GM18873 (cell line): Measurements from ENCODE around the gene MYH4.

ENCODE experiments used
- ATAC-seq: cut with Tn5 transposase; IDR thresholded peaks from one replicate; pipeline ENCODE4 v1.9.1; 2021; ENCODE audit warnings: mild to moderate bottlenecking, moderate library complexity, moderate number of reproducible peaks; ENCODE audit not compliant: unreplicated experiment, low FRiP score

Gene MYH4

DNA sequence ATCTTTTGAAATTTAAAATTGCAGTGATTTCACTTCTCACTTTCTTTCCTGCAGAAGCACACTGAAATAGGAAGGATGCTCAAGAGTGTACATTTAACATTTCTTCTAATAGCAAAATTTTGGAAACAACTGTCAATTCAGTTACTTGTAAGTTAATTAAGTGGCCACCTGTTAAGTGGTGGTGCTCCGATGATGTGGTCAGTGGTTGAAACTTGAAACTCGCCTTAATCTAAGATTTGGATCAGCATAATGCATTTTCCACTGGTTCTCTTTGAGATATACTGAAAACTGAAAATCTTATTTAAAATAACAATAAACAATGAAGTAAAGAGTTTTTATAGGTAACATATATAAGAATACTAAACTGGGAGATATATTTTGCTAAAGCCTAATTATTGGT is 40.6 kb downstream of the MYH4 start:
- no peak for ATAC-seq

DNA sequence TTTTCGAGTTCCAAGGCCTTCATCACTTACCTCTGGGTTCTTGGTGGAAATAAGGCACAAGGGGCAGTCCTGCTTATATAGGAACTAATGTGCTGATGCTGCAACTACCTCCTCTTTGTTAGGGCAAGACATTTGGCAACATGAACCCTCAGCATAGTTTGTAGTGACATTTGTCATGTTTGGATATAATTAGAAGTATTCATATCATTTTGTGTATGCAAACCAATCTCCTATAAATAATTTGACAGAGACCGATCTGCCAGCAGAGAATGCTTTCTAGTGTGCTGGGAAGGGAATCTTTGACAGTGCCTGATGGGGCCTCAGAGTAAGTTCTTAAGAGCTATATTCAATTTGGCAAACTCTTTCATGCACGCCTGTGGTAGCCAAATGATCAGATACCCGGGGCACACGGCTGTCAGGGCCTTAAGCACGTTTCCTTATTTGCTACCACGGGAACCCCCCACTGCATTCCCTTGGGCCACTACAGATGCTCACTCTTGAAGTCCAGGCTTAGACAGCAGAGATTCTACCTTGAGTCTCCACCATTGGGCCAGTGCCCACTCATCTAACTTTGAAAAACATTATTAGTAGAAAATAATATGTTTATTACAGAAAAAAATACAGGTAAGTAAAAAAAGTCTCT is 47.3 kb downstream of the MYH4 start, which contains the start of gene MYH8:
TSS of gene MYH8 (minus strand) at position 51 of the 643 bp plus-strand sequence. CDS start 1,723 bp downstream, outside the sequence.
- no peak for ATAC-seq

DNA sequence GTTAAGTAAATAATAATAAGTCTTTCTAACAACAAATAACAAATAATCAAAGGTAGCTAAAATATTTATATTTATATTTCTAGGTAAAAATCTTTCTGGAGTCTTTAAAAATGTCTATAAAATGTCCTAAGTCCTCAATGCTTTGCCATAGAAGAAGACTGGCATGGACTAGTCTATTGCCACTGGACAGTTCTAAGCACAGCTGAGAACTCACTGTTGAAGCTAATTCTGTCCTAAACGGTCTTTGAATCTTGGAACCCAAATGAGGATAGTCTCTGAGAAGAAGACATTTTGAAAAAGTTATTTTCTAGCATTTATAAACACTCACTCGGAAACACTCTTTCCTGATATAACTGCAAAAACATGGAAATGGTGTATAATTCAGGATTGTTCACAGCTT is 48.1 kb downstream of the MYH4 start:
- ATAC-seq, result no peak

DNA sequence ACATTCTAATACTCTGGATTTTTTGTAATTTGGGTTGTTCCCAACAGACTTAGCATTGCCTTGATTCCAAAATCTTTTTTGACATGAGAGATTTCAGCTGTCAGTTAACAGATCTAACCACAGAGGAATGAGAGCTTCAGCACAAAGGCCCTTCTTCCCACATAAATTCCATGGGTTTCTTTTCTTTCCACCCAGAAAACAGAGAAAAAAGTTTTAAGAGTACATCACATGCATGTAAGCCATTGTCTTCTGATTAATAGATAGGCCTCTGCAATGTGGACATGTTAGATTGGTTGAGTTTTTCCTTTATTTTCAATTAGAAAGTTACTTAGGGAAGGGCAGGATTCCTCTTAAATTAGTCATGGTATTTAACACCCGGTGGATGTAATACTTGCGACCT is 48.5 kb downstream of the MYH4 start:
- ATAC-seq, result no peak

DNA sequence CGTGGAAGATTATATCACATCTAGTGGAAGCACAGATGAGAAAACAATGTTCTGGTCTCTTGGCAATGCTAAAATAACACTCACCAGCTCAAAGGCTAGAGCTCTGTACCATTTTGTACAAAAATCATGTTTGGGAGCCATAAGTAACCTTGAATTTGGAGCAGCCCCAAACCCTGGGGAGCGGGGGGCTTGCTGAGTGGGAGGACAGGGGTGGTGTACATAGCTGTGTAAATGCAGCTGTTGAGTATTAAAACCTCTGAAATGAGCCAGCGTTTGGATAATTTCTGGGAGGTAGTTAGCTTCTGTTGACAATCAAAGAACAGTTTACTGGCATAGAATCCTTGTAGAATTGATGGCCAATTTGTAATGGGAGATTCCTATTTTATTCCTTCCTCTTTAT is 51.9 kb downstream of the MYH4 start:
- no peak for ATAC-seq

DNA sequence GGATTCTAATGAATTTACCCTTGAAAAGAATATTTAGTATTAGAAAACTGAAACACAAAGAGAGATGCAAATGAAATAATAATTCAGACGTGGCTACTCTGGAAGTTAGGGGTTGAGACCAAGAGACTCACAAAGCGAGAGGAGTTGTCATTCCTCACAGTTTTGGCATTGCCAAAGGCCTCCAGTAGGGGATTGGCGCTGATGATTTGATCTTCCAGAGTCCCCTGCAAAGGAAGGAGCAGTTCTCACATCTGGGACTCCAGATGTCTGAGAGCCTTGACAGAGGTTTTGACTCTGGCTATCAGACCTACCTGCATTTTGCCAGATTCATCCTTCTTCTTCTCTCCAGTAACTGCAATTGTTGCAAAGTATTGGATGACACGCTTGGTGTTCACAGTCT is 54.2 kb downstream of the MYH4 start:
- no peak for ATAC-seq

DNA sequence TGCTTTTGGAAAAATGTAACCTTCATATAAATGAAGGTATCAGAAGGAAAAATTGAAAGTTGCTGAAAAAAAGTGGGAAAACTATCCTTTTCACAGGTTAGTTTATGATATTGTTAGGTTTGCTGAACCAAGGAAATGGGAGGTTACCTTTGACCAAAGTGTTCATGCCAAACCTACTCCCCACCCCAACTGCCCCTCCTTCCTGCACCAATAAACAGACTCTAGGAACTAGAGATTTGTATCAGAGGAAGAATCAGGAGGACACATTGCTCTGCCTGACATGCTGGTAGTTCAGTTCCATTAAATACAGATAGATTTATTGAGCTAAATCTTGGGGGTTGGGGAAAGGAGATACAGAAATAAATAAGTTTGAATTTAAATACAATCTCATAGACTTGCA is 65.8 kb downstream of the MYH4 start:
- no peak for ATAC-seq

DNA sequence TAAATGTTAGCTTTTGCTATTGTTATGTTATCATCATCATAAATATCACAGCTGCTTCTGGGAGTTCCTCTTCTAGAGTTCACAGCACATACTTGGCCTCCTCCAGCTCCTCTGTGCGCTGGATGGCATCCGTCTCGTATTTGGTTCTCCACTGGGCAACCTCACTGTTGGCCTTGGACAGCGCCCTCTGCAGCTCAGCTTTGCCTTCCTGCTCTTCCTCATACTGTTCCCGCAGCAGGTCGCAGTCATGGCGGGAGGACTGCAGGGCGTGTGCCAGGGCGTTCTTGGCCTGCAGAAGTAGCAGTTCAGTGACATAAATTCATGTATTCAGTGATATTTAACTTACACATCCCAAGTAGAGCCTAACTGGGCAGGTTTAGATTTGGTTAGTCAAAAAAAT is 71.0 kb downstream of the MYH4 start:
- no peak for ATAC-seq

DNA sequence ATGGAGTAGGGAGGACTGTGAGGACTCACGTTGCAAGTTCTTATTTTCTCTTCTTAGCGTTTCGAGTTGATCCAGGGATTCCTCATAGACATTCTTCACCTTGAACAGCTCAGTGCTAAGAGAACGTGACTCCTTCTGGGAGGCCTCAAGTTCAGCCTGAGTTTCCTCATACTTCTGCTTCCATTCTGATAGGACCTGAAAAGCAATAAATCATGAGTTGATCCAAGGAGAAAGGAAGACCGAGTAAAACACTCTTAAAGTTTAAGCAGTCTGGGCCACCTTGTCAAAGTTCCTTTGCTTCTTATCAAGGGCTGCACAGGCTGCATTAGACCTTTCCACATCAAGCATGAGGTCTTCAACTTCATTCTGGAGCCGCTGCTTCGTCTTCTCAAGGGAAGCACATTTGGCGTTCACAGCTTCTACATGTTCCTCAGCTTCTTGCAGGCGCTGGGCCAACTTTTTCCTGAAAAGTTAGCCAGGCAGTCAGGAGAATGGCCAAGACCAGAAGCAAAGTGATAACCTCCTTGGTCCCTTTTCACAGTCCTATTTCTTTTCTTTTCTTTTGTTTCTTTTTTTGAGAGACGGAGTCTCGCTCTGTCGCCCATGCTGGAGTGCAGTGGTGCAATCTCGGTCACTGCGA is 72.7 kb downstream of the MYH4 start:
- no peak for ATAC-seq

DNA sequence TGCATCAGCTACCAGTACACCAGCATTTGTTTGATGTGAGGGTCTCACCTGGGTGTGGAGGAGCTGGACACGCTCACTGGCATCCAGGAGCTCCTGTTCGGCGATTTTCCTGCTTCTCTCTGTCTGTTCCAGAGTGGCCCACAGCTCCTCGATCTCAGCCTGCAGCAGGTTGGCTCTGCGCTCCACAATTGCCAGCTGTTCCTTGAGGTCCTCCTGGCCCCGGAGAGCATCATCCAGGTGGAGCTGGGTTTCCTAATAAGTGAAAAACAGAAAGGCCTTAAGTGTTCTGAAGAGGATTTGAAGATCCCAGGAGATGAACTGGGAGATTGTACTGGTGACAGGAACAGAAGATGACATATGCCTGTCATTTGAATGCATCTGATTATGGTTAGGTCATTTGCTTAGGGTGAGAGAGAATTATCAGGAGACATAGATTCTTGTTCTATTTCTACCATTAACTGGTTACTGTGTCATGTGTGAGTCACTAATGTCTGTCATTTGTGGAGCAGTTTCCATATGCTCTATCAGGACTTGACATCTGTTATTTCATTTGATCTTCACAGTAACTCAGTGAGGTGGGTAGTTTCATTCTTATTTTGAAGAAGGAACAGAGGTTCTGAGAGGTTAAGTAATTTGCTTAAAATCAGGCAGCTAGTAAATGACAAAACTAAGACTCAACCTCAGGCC is 75.0 kb downstream of the MYH4 start:
- no peak for ATAC-seq
